BLaER1 (cell line): ENCODE measurements around the gene RRM2.

Source experiments
- H3K27ac ChIP-seq: shearing (Covaris generic); formaldehyde crosslinking; 2 replicates; pipeline ENCODE4 v1.8.1; 2022
- H3K27me3 ChIP-seq: shearing (Covaris generic); formaldehyde crosslinking; 2 replicates; pipeline ENCODE4 v1.8.1; 2022
- H3K36me3 ChIP-seq: shearing (Covaris generic); formaldehyde crosslinking; 2 replicates; pipeline ENCODE4 v1.8.1; 2022
- H3K4me1 ChIP-seq: shearing (Covaris generic); formaldehyde crosslinking; 2 replicates; pipeline ENCODE4 v1.8.1; 2022
- H3K4me2 ChIP-seq: shearing (Covaris generic); formaldehyde crosslinking; 2 replicates; pipeline ENCODE4 v1.8.1; 2022
- H3K4me3 ChIP-seq: shearing (Covaris generic); formaldehyde crosslinking; 2 replicates; pipeline ENCODE4 v1.8.1; 2022
- H3K9ac ChIP-seq: shearing (Covaris generic); formaldehyde crosslinking; 2 replicates; pipeline ENCODE4 v1.8.1; 2022
- H3K9me3 ChIP-seq: shearing (Covaris generic); formaldehyde crosslinking; 2 replicates; pipeline ENCODE4 v1.8.1; 2022
- H4K20me1 ChIP-seq: shearing (Covaris generic); formaldehyde crosslinking; 2 replicates; pipeline ENCODE4 v1.8.1; 2022
- Cebpa-rat ChIP-seq: shearing (Covaris generic); IDR thresholded peaks from 2 replicates; pipeline ENCODE4 v1.8.1; 2022

The RRM2 gene

DNA sequence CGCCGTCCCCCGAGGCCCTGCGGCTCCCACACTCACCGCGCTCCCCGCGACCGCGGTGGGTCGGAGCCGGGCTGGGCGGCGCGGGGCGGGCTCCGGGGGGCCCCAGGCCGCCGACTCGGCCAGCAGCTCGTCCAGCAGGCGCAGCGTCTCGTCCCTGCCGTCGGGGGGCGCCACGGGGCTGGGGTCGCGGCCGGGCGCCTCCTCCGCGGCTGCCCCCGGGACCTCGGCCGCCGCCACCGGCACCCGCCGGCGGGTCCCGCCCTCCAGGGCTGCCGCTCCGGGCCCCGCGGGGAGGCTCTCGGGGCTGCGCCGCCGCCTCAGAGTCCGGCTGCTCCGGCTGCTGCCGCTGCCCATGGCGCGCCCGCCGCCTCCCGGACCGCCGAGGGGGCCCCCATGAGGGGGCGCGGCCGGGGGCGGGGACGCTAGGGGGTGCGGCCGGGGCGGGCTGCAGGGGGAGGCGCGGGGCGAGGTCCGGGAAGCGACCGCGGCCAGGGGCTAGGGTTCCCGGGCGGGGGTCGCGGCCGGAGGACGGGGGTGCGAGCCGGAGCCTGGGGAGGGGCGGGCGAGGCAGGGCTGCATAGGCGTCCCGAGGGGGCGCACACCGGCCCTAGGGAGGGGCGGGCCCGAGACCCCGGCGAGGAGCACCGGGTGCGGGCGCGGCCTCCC, 42.5 kb upstream of the RRM2 start, which contains the start of gene CYS1:
CYS1 (minus strand) TSS at position 542 of the 666 bp plus-strand sequence; CDS start at position 354, 188 bp downstream.
- no peaks in the 10 kb centered on the region for H3K9me3 ChIP-seq
- H3K4me2 ChIP-seq: peak within 1 kb of the TSS; percentile 94
- peaks cover 97% of the 10 kb centered on the region for H3K27me3 ChIP-seq
- H3K4me1 ChIP-seq: peaks cover 27% of the 10 kb centered on the region
- TF ChIP-seq Cebpa-rat: no peak
- H3K9ac ChIP-seq: peak within 1 kb of the TSS; percentile 57
- H3K27ac ChIP-seq: no peak within 1 kb of the TSS
- no peaks in the 10 kb centered on the region for H3K36me3 ChIP-seq
- peak within 1 kb of the TSS; percentile 69 for H3K4me3 ChIP-seq
- H4K20me1 ChIP-seq: peaks cover 45% of the 10 kb centered on the region

DNA sequence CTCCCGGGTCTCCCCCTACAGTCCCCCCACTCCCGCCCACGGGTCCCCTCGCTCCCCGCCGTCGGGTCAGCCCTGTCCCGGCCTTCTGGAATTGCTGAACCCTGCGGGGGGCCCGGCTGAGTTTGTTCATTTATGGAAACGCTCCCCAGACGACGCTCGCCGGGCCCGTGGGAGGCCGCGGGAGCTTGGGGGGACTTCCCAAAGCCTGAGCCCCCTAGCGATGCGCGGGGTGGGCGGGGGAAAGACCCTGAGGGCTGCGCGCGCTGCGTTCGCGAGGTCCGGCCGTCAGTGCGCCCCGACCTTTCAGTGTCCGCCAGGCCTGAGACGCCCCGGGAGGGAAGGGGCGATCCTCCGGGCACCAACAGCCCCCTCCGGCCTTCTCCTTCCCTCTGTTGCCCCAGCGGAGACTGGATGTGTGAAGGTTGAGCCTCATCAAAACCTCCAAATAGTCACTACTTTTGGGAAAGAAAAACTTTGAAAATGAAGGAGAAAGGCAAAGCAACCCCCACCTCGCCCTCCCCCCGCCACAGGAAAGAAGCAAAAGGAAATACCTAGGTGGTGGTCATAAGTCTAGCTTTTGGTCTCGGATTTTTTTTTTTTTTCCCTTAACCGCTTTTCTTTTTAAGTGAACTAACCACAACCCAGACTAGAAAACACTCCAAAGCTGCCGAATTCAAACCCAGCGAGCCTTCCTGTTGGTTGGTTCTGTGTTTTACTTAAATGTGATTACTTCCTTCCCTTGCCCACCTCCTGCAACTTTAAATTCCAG, 41.8 kb upstream of the RRM2 start:
- TF ChIP-seq Cebpa-rat: no peak
- H3K4me2 ChIP-seq: peak overlapping the region; percentile 94
- peaks cover 94% of the 10 kb centered on the region for H3K27me3 ChIP-seq

DNA sequence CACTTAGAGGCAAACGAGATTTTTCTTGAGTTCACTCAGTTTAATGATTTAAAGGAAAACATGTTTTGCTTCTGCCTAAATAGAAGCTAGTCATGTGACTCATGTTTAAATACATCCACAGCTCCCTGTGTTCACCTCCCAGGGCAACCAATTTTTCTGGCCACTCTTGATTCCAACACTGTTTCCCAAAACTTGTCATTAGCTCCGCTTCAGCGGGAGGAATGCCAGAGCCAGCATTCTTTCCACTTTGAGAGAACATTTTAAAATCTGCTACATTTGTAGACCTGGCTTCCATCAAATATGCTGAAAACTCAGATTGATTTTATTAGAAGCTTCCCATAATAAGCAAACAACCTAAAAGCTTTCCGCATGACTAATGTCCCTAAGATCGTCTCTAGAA, 39.5 kb upstream of the RRM2 start:
- Histone ChIP-seq H3K9me3 (no peaks in the 10 kb centered on the region), H4K20me1 (peaks cover 33% of the 10 kb centered on the region), H3K36me3 (no peaks in the 10 kb centered on the region), H3K4me3 (no peak overlapping the region), H3K27me3 (peaks cover 71% of the 10 kb centered on the region), H3K27ac (no peak overlapping the region), H3K4me1 (peaks cover 27% of the 10 kb centered on the region), H3K9ac (no peak overlapping the region), H3K4me2 (no peak overlapping the region)
- no peak for TF ChIP-seq Cebpa-rat

More for the DNA sequence above, 41.8 kb upstream of the RRM2 start:
- H3K36me3 ChIP-seq: no peaks in the 10 kb centered on the region
- H3K27ac ChIP-seq: no peak overlapping the region
- no peaks in the 10 kb centered on the region for H3K9me3 ChIP-seq
- H3K9ac ChIP-seq: 0 out of 2 replicates have a peak overlapping the region, but pooled peaks have one; percentile 38
- H3K4me1 ChIP-seq: peaks cover 27% of the 10 kb centered on the region
- peak overlapping the region; percentile 69 for H3K4me3 ChIP-seq
- peaks cover 45% of the 10 kb centered on the region for H4K20me1 ChIP-seq

DNA sequence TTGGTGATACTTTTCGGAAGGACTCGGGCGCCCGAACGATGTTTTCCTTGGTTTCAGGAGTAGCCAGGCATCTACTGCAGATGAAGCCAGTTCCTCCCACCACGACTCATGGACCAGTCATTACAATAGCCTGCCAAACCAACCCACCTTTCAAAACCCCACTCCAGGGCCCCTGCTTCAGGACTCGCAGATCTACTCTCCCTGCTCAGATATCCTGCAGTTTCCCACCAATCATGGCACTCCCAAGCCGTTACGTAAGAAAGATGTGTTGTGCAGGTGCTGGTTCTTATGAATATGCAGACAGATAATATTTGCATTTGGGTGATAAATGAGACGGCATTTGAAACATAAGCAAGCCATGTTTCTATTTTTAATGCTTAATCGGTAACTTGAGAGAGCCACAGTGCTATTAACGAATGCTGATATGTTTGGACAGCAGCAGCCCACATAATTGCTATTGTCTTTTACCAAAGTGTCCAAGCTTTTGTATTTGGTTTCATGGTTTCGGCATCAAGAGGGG, 38.8 kb upstream of the RRM2 start:
- Histone ChIP-seq H3K27ac (no peak overlapping the region), H3K4me1 (peaks cover 25% of the 10 kb centered on the region), H3K9me3 (no peaks in the 10 kb centered on the region), H3K36me3 (no peaks in the 10 kb centered on the region), H3K4me3 (no peak overlapping the region), H4K20me1 (peaks cover 26% of the 10 kb centered on the region), H3K27me3 (peaks cover 64% of the 10 kb centered on the region), H3K9ac (no peak overlapping the region), H3K4me2 (no peak overlapping the region)
- TF ChIP-seq Cebpa-rat: no peak

DNA sequence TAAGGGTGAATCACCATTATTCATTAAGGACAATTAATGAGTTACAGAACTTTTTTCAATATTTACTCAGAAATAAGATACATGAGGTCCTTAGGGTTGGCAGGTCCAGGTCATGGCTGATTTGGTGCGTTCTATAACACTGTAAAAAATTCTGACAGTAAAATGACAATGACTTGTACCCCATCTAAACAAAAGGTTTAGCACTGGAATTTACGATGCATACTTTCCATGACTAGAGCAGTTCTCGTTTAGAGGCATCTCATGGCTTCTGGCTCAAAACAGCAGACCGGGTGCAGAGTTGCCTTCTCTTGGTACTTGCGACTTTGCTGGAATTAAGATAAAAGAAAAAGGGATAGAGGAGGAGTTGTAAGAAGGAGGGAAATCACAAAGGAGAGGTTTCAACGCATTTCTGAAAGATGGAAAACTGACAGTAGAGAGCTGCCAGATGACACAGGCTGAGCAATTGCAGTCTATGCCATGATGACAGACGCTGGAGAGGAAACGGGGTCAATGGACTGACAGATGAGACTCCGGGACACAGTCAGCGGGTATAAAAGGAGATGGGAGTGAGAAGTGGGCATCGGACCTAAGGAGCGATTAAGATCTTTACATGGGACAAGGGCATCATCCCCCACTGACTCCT, 38.2 kb upstream of the RRM2 start:
- H3K27me3 ChIP-seq: peaks cover 60% of the 10 kb centered on the region
- peaks cover 20% of the 10 kb centered on the region for H4K20me1 ChIP-seq
- peaks cover 19% of the 10 kb centered on the region for H3K4me1 ChIP-seq
- no peak overlapping the region for H3K9ac ChIP-seq
- no peak for TF ChIP-seq Cebpa-rat
- no peak overlapping the region for H3K4me3 ChIP-seq
- H3K4me2 ChIP-seq: no peak overlapping the region
- no peaks in the 10 kb centered on the region for H3K36me3 ChIP-seq
- H3K9me3 ChIP-seq: no peaks in the 10 kb centered on the region
- no peak overlapping the region for H3K27ac ChIP-seq

DNA sequence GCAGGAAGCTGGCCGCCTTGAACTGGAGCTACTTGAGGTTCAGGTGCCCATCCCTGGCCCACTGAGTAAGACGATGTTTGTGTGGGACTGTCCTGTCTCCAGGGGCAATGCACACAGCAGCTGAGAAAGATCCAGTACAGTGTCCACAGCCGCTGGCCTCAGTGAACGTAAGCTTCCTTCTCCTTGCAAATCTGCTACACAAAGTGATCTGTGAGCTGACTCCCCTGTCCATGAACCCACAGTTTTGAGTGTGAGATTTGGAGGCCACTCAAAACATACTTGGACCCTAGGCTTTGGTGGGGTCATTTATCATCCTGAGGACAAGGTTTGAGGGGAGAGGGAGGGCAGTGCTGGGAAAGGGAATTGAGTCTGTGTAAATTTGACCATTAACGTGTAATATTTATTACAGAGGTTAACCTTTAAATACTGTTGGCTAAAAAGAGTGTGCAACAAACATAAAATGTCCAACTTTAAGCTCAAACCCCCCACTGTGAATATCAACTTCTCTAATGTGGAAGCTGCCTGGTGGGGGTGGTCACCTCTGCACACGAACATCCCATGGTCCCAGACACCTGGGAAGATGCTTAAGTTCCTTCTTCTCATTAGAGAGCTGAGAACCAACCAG, 37.4 kb upstream of the RRM2 start:
- H3K27me3 ChIP-seq: peaks cover 60% of the 10 kb centered on the region
- no peak overlapping the region for H3K27ac ChIP-seq
- TF ChIP-seq Cebpa-rat: no peak
- no peaks in the 10 kb centered on the region for H3K36me3 ChIP-seq
- H3K4me1 ChIP-seq: peaks cover 13% of the 10 kb centered on the region
- no peaks in the 10 kb centered on the region for H3K9me3 ChIP-seq
- no peak overlapping the region for H3K9ac ChIP-seq
- H3K4me3 ChIP-seq: no peak overlapping the region
- H3K4me2 ChIP-seq: no peak overlapping the region
- H4K20me1 ChIP-seq: peaks cover 13% of the 10 kb centered on the region

DNA sequence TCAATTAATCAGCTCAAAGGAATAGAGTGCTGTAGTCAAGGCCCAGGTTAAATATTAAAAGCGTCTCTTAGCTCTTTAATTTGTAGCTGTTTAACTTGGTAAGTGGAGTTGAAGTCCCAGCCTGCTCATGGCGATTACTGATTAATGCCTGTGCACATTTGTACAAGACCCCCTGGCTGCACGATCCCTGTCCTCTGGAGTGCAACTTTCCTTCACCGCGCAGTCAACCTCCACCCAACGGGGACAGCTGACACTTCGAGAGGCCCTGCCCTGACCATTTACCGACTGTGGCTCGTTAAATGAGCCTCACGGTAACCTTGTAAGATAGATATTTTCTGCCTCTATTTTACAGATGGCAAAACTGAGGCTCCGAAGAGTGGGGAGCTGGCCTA, 36.9 kb upstream of the RRM2 start:
- Histone ChIP-seq H3K4me2 (no peak overlapping the region), H3K9me3 (no peaks in the 10 kb centered on the region; the same call in 1 of the 2 replicates), H3K27me3 (peaks cover 60% of the 10 kb centered on the region), H3K9ac (no peak overlapping the region), H3K36me3 (no peaks in the 10 kb centered on the region), H3K4me3 (no peak overlapping the region), H4K20me1 (peaks cover 8% of the 10 kb centered on the region), H3K27ac (no peak overlapping the region), H3K4me1 (peaks cover 8% of the 10 kb centered on the region)
- TF ChIP-seq Cebpa-rat: no peak

DNA sequence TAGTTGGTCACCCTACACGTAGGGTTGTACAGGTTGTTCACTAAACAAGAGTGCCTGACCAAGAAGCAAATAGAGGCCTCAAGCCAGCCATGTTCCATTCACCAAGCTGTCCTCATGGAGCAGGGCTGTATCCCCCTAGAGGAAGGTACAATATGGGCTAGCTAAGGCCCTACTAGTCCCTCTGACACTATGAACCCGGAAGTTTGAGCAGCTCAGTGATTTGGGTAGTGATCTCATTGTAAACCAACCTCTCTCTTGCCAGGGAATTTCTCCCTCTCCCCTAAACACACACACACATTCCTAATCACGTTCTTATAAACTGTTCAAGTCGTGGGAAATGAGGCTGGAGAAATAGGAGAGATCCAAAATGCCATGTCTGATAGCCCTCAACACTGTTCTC, 35.6 kb upstream of the RRM2 start:
- no peak for TF ChIP-seq Cebpa-rat
- Histone ChIP-seq H4K20me1 (no peaks in the 10 kb centered on the region; the same call in 1 of the 2 replicates), H3K27ac (no peak overlapping the region), H3K4me3 (no peak overlapping the region), H3K9me3 (peaks cover 9% of the 10 kb centered on the region), H3K9ac (no peak overlapping the region), H3K4me1 (0 out of 2 replicates have a peak, but pooled peaks cover 6% of the 10 kb centered on the region), H3K27me3 (peaks cover 60% of the 10 kb centered on the region), H3K4me2 (no peak overlapping the region), H3K36me3 (no peaks in the 10 kb centered on the region)

DNA sequence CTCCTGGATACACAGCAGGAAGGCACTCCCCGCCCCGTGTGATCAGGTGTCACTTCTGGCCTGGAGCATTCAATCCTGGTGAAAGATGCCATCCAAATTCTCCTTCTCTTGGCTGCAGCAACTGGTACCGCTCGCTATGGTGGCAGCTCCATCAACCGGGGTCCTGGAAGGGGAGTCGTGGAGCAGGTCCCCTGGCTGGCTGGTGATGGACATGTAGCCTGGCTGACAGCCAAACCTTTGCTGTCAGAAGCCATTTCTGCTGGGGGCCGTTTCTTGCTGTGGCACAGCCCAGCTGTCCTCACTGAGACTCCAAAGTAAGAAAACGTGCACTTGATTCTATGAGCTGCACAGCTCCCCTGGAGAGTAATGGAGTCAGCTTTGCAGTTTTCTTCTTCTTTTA, 35.2 kb upstream of the RRM2 start:
- TF ChIP-seq Cebpa-rat: no peak

More for the DNA sequence above, 35.2 kb upstream of the RRM2 start:
- H3K9me3 ChIP-seq: peaks cover 13% of the 10 kb centered on the region
- H3K27ac ChIP-seq: no peak overlapping the region
- H3K4me2 ChIP-seq: no peak overlapping the region
- no peaks in the 10 kb centered on the region; the same call in 1 of the 2 replicates for H4K20me1 ChIP-seq
- peaks cover 60% of the 10 kb centered on the region for H3K27me3 ChIP-seq
- H3K36me3 ChIP-seq: no peaks in the 10 kb centered on the region
- H3K4me1 ChIP-seq: 0 out of 2 replicates have a peak, but pooled peaks cover 6% of the 10 kb centered on the region
- no peak overlapping the region for H3K9ac ChIP-seq
- no peak overlapping the region for H3K4me3 ChIP-seq
